ENCODE measurements around the gene ZNHIT6. TPM values are rescaled to one million over a fixed set of nuclear protein-coding genes. Genes with fewer than 3 reads are reported as not detected.
"Not testable (repeated sequence)": the region's sequence is repeated elsewhere in the genome, so short reads cannot be mapped to it uniquely, and the experiment has no call there.

The ZNHIT6 gene
- total RNA-seq, 2 donors from 2014 or later: 8.3 to 13.3 TPM

GRCh38 chr1:85678193-85678592 lies 30.0 kb downstream of the ZNHIT6 start:
- intact Hi-C loops (cut with DNase I): no loop called here
- ATAC-seq (no peak), DNase-seq (no peak)

- intact Hi-C loops (cut with DNase I): no loop called here
- ATAC-seq: no peak
Measured at GRCh38 chr1:85677656-85678055, 30.6 kb downstream of the ZNHIT6 start.

GRCh38 chr1:85672031-85672660 lies 36.1 kb downstream of the ZNHIT6 start:
- intact Hi-C loops (cut with DNase I): no loop called here
- no peak for ATAC-seq
- no peak for DNase-seq

More at GRCh38 chr1:85677656-85678055, 30.6 kb downstream of the ZNHIT6 start:
- DNase-seq: no peak

- DNase-seq: no peak
- intact Hi-C loops (cut with DNase I): no loop called here
- ATAC-seq: no peak
Measured at GRCh38 chr1:85665932-85666331, 42.3 kb downstream of the ZNHIT6 start.

GRCh38 chr1:85663382-85663781 lies 44.9 kb downstream of the ZNHIT6 start:
- intact Hi-C loops (cut with DNase I): no loop called here
- DNase-seq (no peak), ATAC-seq (no peak)

GRCh38 chr1:85661767-85662166 lies 46.5 kb downstream of the ZNHIT6 start:
- no peak for DNase-seq
- intact Hi-C loops (cut with DNase I): no loop called here
- ATAC-seq: no peak

- intact Hi-C loops (cut with DNase I): no loop called here
- ATAC-seq: no peak
- DNase-seq: no peak
Measured at GRCh38 chr1:85660541-85660940, 47.7 kb downstream of the ZNHIT6 start.

- ATAC-seq (no peak), DNase-seq (no peak)
- intact Hi-C loops (cut with DNase I): no loop called here
Measured at GRCh38 chr1:85659174-85659573, 49.1 kb downstream of the ZNHIT6 start.

GRCh38 chr1:85656948-85657347 lies 51.3 kb downstream of the ZNHIT6 start:
- no peak for ATAC-seq
- no peak for DNase-seq
- intact Hi-C loops (cut with DNase I): no loop called here

GRCh38 chr1:85656256-85656655 lies 52.0 kb downstream of the ZNHIT6 start:
- ATAC-seq (no peak), DNase-seq (no peak)
- intact Hi-C loops (cut with DNase I): no loop called here

GRCh38 chr1:85655315-85655714 lies 52.9 kb downstream of the ZNHIT6 start:
- intact Hi-C loops (cut with DNase I): no loop called here
- DNase-seq (no peak), ATAC-seq (no peak)

GRCh38 chr1:85654066-85654782 lies 54.0 kb downstream of the ZNHIT6 start:
- no peak for DNase-seq
- intact Hi-C loops (cut with DNase I): no loop called here
- ATAC-seq: no peak

- intact Hi-C loops (cut with DNase I): no loop called here
Measured at GRCh38 chr1:85652327-85652726, 55.9 kb downstream of the ZNHIT6 start.

GRCh38 chr1:85650645-85651044 lies 57.6 kb downstream of the ZNHIT6 start:
- DNase-seq (no peak), ATAC-seq (no peak)
- intact Hi-C loops (cut with DNase I): no loop called here

More at GRCh38 chr1:85652327-85652726, 55.9 kb downstream of the ZNHIT6 start:
- DNase-seq (no peak), ATAC-seq (no peak)

- ATAC-seq (no peak), DNase-seq (no peak)
- intact Hi-C loops (cut with DNase I): no loop called here
Measured at GRCh38 chr1:85649591-85649990, 58.6 kb downstream of the ZNHIT6 start.

- ATAC-seq; intact Hi-C loops (cut with DNase I); DNase-seq: not testable (repeated sequence)
Measured at GRCh38 chr1:85641598-85642556, 66.4 kb downstream of the ZNHIT6 start.

- ATAC-seq; DNase-seq; intact Hi-C loops (cut with DNase I): not testable (repeated sequence)
Measured at GRCh38 chr1:85639920-85640319, 68.3 kb downstream of the ZNHIT6 start.

- intact Hi-C loops (cut with DNase I): no loop called here
- DNase-seq (no peak), ATAC-seq (no peak)
Measured at GRCh38 chr1:85638412-85638811, 69.8 kb downstream of the ZNHIT6 start.

GRCh38 chr1:85630493-85630892 lies 77.7 kb downstream of the ZNHIT6 start:
- no peak for ATAC-seq
- intact Hi-C loops (cut with DNase I): no loop called here
- DNase-seq: no peak

GRCh38 chr1:85629532-85629920 lies 78.7 kb downstream of the ZNHIT6 start:
- no peak for DNase-seq
- ATAC-seq: no peak
- intact Hi-C loops (cut with DNase I): no loop called here
